ENCODE measurements around the gene TOX3.

The TOX3 gene

DNA sequence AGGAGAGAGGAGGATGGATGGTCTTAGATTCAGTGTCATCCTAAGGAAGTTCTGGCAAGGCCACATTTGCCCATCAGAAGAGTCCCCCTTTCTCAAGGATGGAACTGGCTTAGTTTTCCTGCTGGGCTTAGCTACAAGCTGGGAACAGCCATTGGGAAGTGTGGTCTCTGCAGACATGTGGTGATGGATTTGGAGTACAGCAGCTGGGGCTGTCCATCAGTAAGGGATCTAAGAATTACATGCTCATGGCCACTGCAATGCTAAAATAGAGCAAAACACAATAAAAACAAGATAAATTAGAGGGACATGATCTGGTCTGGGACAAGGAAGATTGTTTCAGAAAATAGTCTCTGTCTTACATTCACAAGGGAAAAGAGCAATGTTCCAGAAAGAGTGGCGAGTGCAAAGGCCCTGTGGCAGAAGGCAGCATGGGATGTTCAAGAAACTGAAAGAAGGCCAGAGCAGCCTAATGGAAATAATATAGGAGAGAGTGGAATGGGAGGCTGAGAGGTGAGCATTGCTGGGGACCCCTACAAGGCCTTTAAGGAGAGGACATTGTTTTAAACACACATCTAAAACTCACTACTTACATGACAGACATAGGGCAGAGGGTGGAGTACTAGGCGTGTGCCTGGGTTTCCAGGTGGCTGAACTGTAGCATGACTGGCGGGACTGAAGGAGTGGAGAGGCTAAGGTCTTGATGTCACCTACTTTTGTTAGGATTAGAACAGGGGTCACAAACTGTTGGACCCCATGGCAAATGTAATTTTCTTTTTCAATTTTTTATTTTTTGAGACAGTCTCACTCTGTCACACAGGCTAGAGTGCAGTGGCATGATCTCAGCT lies 17.0 kb upstream of the TOX3 start:
- no peak for TF ChIP-seq CTCF (IDR thresholded peaks at IDR 0.05; ENCODE audit: low read depth, low read length)
- H3K4me3 ChIP-seq (replicated peaks in 1 of 2; ENCODE audit: low read depth in 2 of 2, low read length in 2 of 2): no peak overlapping the region

GRCh38 chr16:52562770-52563169 lies 15.8 kb upstream of the TOX3 start:
- no peak for DNase-seq (ENCODE audit: low read depth in 2 of 2)
- no peak for TF ChIP-seq CTCF (IDR thresholded peaks at IDR 0.05; ENCODE audit: low read depth, low read length)
- H3K4me3 ChIP-seq (replicated peaks in 1 of 2; ENCODE audit: low read depth in 2 of 2, low read length in 2 of 2): no peak overlapping the region

More for the DNA sequence above, 17.0 kb upstream of the TOX3 start:
- no peak for DNase-seq (ENCODE audit: low read depth in 2 of 2)

GRCh38 chr16:52561910-52562741 lies 15.2 kb upstream of the TOX3 start:
- no peak overlapping the region for H3K4me3 ChIP-seq (replicated peaks in 1 of 2; ENCODE audit: low read depth in 2 of 2, low read length in 2 of 2)
- TF ChIP-seq CTCF (IDR thresholded peaks at IDR 0.05; ENCODE audit: low read depth, low read length): no peak
- no peak for DNase-seq (ENCODE audit: low read depth in 2 of 2)

DNA sequence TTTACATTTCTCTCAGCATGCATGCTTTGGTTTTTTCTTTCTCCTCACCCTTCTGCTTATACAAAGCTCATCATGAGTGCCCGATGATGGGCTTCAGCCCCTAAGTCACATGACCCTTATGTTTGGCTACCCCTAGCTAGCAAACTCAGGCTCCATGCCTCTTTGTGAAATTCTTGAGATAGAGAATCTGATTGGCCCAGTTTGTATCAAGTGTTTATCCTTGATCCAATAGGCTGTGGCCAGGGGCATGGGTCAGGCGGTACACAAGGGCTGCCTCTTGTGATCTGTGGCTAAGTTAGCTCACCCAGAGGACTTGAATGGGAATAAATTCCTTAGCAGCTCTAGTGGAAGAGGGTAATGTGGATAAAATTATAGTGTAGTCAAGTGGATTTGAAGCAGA lies 11.5 kb upstream of the TOX3 start:
- TF ChIP-seq CTCF (IDR thresholded peaks at IDR 0.05; ENCODE audit: low read depth, low read length): no peak
- no peak for DNase-seq (ENCODE audit: low read depth in 2 of 2)
- no peak overlapping the region for H3K4me3 ChIP-seq (replicated peaks in 1 of 2; ENCODE audit: low read depth in 2 of 2, low read length in 2 of 2)

DNA sequence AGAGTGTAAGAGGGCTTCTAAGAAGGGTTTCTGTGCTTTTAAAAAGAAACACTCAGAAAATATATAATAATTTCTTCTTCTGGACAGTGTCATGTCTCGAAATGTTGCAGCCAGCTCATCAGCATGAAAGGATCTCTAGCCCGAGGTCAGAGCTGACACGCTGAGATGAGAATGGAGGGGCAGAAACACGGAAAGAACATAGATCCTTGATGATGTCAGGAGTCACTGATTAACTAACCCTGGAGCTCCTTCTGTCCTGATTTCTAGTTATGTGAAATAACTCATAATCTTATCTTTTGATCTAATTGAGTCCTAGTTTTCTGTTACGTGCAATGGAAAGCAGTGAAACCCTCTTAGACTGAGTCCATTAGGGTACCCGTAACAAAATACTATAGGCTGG lies 10.3 kb upstream of the TOX3 start:
- no peak overlapping the region for H3K4me3 ChIP-seq (replicated peaks in 1 of 2; ENCODE audit: low read depth in 2 of 2, low read length in 2 of 2)
- TF ChIP-seq CTCF (IDR thresholded peaks at IDR 0.05; ENCODE audit: low read depth, low read length): no peak
- DNase-seq (ENCODE audit: low read depth in 2 of 2): no peak

DNA sequence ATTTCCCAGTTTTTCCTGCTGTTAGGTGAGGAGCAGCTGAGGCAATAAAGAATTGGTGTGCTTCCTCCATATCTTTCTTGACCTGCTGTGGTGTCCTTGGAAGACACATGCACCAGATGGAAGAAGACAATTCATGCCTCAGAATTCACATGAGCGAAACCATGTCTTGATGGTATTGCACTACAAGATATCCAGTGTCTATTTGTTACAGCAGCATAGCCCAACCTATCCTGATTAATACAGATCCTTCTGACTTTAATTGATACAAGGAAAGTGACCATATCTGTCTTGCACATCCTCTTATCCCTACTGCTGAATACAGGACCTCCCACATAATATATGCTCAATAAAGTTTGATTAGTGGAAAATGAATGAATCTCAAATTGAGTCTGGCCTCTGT lies 9.1 kb upstream of the TOX3 start:
- no peak overlapping the region for H3K4me3 ChIP-seq (replicated peaks in 1 of 2; ENCODE audit: low read depth in 2 of 2, low read length in 2 of 2)
- no peak for TF ChIP-seq CTCF (IDR thresholded peaks at IDR 0.05; ENCODE audit: low read depth, low read length)
- no peak for DNase-seq (ENCODE audit: low read depth in 2 of 2)
